Activated naive CD4-positive, alpha-beta T cell treated with anti-CD3 and anti-CD28 coated beads for 36 hours (primary cell): ENCODE results near the gene NECTIN3. TPM values are rescaled to one million over a fixed set of nuclear protein-coding genes. Genes with fewer than 3 reads are reported as not detected.

Experiments
- CTCF ChIA-PET: fragments of 350-600 bp; sonication (Branson Sonifier 250); formaldehyde crosslinking; loops from one replicate; lab custom pipeline; 2021; ENCODE audit warnings: antibody characterized with exemption; lab: Charles Lee
- DNase-seq: peaks from one replicate; pipeline ENCODE4 v3.0.0-alpha.2; 2020
- H3K27ac Mint-ChIP-seq: one replicate; pipeline ENCODE4 v1.8.0; 2021; ENCODE audit warnings: mild to moderate bottlenecking, mixed read lengths
- H3K27me3 Mint-ChIP-seq: one replicate; pipeline ENCODE4 v1.8.0; 2021; ENCODE audit warnings: low read depth, mixed read lengths
- H3K36me3 Mint-ChIP-seq: one replicate; pipeline ENCODE4 v1.8.0; 2021; ENCODE audit warnings: low read depth, mixed read lengths
- H3K4me1 Mint-ChIP-seq: one replicate; pipeline ENCODE4 v1.8.0; 2021; ENCODE audit warnings: low read depth, mixed read lengths
- H3K4me3 Mint-ChIP-seq: one replicate; pipeline ENCODE4 v1.8.0; 2021; ENCODE audit warnings: mild to moderate bottlenecking, moderate library complexity, mixed read lengths
- H3K9me3 Mint-ChIP-seq: one replicate; pipeline ENCODE4 v1.8.0; 2021; ENCODE audit warnings: mixed read lengths
- intact Hi-C: fragments of 100-400 bp; cut with micrococcal nuclease; formaldehyde crosslinking; loops from one replicate; pipeline ENCODE4 v1.15.1; 2023
- total RNA-seq, 2 experiments: library from RNA; stranded (reverse); gene quantifications; one replicate each; pipeline ENCODE4 v1.2.3, GENCODE V29; 2021

NECTIN3 gene
- total RNA-seq, 2 experiments from 2014 or later = 3.0 to 3.5 TPM

DNA sequence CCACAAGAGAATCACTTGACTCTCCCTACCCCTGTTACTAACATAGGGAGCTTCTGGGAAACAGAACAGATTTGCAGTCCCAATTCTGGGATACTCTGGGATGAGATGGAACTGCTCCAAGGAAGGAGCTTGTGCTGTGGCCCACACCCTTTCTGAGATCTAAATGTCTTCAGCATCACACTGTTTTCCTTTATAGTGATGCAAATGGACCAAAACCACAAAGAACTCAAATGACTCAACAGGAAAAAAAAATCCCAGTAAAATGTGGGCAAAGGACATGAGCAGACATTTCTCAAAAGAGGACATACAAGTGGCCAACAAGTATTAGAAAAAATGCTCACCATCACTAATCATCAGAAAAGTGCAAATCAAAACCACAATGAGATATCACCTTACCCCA is 155.6 kb downstream of the NECTIN3 start:
- Mint-ChIP-seq H3K9me3 (peaks cover 2% of the 10 kb centered on the region), H3K36me3 (peaks cover 1% of the 10 kb centered on the region), H3K27me3 (no peaks in the 10 kb centered on the region), H3K4me1 (no peaks in the 10 kb centered on the region), H3K4me3 (no peak overlapping the region), H3K27ac (no peak overlapping the region)
- CTCF ChIA-PET = no interaction called here
- intact Hi-C loops = no loop called here
- no peak for DNase-seq

DNA sequence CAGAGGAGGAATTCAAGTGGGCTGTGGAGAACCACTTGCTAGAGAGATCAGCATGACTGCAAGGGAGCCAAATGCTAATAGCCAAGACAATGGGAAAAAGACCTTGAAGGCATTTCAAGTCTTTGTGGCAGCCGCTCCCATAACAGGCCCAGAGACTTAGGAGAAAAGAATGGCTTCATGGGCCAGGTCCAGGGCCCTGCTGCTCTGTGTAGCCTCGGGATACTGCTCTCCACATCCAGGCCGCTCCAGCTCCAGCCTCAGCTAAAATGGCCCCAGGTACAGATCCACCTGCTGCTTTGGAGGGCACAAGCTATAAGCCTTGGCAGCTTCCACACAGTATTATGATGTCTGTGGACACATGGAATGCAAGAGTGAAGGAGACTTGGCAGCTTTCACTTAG is 157.7 kb downstream of the NECTIN3 start:
- DNase-seq = no peak
- H3K4me1 Mint-ChIP-seq = no peaks in the 10 kb centered on the region
- no peaks in the 10 kb centered on the region for H3K27me3 Mint-ChIP-seq
- H3K9me3 Mint-ChIP-seq = peaks cover 2% of the 10 kb centered on the region
- CTCF ChIA-PET = no interaction called here
- peaks cover 1% of the 10 kb centered on the region for H3K36me3 Mint-ChIP-seq
- H3K27ac Mint-ChIP-seq = no peak overlapping the region
- no peak overlapping the region for H3K4me3 Mint-ChIP-seq
- intact Hi-C loops = no loop called here

GRCh38 chr3:111236836-111237713 is 165.5 kb downstream of the NECTIN3 start:
- no peak for DNase-seq
- H3K27me3 Mint-ChIP-seq = no peaks in the 10 kb centered on the region
- intact Hi-C loops = no loop called here
- peaks cover 2% of the 10 kb centered on the region for H3K36me3 Mint-ChIP-seq
- no peak overlapping the region for H3K4me3 Mint-ChIP-seq
- peaks cover 7% of the 10 kb centered on the region for H3K9me3 Mint-ChIP-seq
- peaks cover 17% of the 10 kb centered on the region for H3K4me1 Mint-ChIP-seq
- H3K27ac Mint-ChIP-seq = no peak overlapping the region
- CTCF ChIA-PET = no interaction called here

GRCh38 chr3:111237946-111238345 is 166.3 kb downstream of the NECTIN3 start:
- H3K27ac Mint-ChIP-seq = no peak overlapping the region
- H3K4me3 Mint-ChIP-seq = no peak overlapping the region
- peaks cover 2% of the 10 kb centered on the region for H3K36me3 Mint-ChIP-seq
- intact Hi-C loops = loop anchor here (2.0 kb wide), 1 partner anchor 305 kb away; the partner anchor contains the start of gene CD96
- CTCF ChIA-PET = no interaction called here
- peaks cover 17% of the 10 kb centered on the region for H3K4me1 Mint-ChIP-seq
- DNase-seq = no peak
- peaks cover 13% of the 10 kb centered on the region for H3K9me3 Mint-ChIP-seq
- H3K27me3 Mint-ChIP-seq = no peaks in the 10 kb centered on the region

GRCh38 chr3:111238885-111239284 is 167.3 kb downstream of the NECTIN3 start:
- Mint-ChIP-seq H3K27ac (no peak overlapping the region), H3K36me3 (peaks cover 2% of the 10 kb centered on the region), H3K4me3 (no peak overlapping the region), H3K4me1 (peaks cover 17% of the 10 kb centered on the region), H3K9me3 (peaks cover 13% of the 10 kb centered on the region), H3K27me3 (no peaks in the 10 kb centered on the region)
- CTCF ChIA-PET = no interaction called here
- intact Hi-C loops = loop anchor here (2.0 kb wide), 1 partner anchor 304 kb away; the partner anchor contains the start of gene CD96
- DNase-seq = no peak

GRCh38 chr3:111241960-111242359 is 170.3 kb downstream of the NECTIN3 start:
- intact Hi-C loops = no loop called here
- no peak for DNase-seq
- no peaks in the 10 kb centered on the region for H3K27me3 Mint-ChIP-seq
- H3K4me1 Mint-ChIP-seq = peaks cover 19% of the 10 kb centered on the region
- peaks cover 13% of the 10 kb centered on the region for H3K9me3 Mint-ChIP-seq
- H3K4me3 Mint-ChIP-seq = no peak overlapping the region
- H3K27ac Mint-ChIP-seq = no peak overlapping the region
- H3K36me3 Mint-ChIP-seq = peaks cover 2% of the 10 kb centered on the region
- CTCF ChIA-PET = no interaction called here
